Measurements from ENCODE around the gene NINL.

- TF ChIP-seq MYC (IDR thresholded peaks at IDR 0.05; ENCODE audit: low read depth, low read length) (no peak), CTCF (IDR thresholded peaks at IDR 0.05; ENCODE audit: low read depth, low read length) (no peak), POLR2A (IDR thresholded peaks at IDR 0.05; ENCODE audit: extremely low read depth, insufficient read length) (no peak)
Measured at GRCh38 chr20:25480797-25481196, 104.5 kb downstream of the NINL start.

Data from NB4 (cell line).